Anterior cingulate cortex (tissue), 58 donors: Measurements from ENCODE around the gene YTHDC1.
"Not testable (repeated sequence)": the region's sequence is repeated elsewhere in the genome, so short reads cannot be mapped to it uniquely, and the experiment has no call there.

ENCODE experiments used
- DNase-seq, 58 donors: peaks; one replicate each; lab custom pipeline; 2025; lab: John Stamatoyannopoulos, UW

The YTHDC1 gene

GRCh38 chr4:68349649-68350360, at the start of gene YTHDC1:
YTHDC1 (minus strand) TSS chr4:68350090; CDS start chr4:68349753, 337 bp downstream.
- peak; percentile 55 to 97 (median 92) for DNase-seq

GRCh38 chr4:68399306-68399705, 49.4 kb upstream of the YTHDC1 start:
- DNase-seq, result no peak

- no peak for DNase-seq
Measured at GRCh38 chr4:68396756-68397155, 46.9 kb upstream of the YTHDC1 start.

GRCh38 chr4:68391436-68391835, 41.5 kb upstream of the YTHDC1 start:
- DNase-seq, result no peak

GRCh38 chr4:68390205-68390935, 40.5 kb upstream of the YTHDC1 start:
- DNase-seq, result no peak

- DNase-seq, result not testable (repeated sequence)
Measured at GRCh38 chr4:68389386-68389913, 39.6 kb upstream of the YTHDC1 start.

GRCh38 chr4:68388347-68388865, 38.5 kb upstream of the YTHDC1 start:
- DNase-seq, result no peak

GRCh38 chr4:68385267-68385666, 35.4 kb upstream of the YTHDC1 start:
- no peak for DNase-seq

- no peak for DNase-seq
Measured at GRCh38 chr4:68383115-68383514, 33.2 kb upstream of the YTHDC1 start.

- DNase-seq, result no peak
Measured at GRCh38 chr4:68378226-68378625, 28.3 kb upstream of the YTHDC1 start.

- peak in 37 of 58 donors; percentile 1 to 74 (median 12) for DNase-seq
Measured at GRCh38 chr4:68375667-68376559, 26.0 kb upstream of the YTHDC1 start.

- peak in 57 of 58 donors; percentile 17 to 93 (median 73) for DNase-seq
Measured at GRCh38 chr4:68373513-68373912, 23.6 kb upstream of the YTHDC1 start.

GRCh38 chr4:68372588-68372987, 22.7 kb upstream of the YTHDC1 start:
- DNase-seq, result no peak

GRCh38 chr4:68369142-68369805, 19.4 kb upstream of the YTHDC1 start:
- DNase-seq, result no peak

GRCh38 chr4:68368691-68369131, 18.8 kb upstream of the YTHDC1 start:
- no peak for DNase-seq

GRCh38 chr4:68367835-68368234, 17.9 kb upstream of the YTHDC1 start:
- no peak for DNase-seq

GRCh38 chr4:68366600-68366999, 16.7 kb upstream of the YTHDC1 start:
- no peak for DNase-seq

- no peak for DNase-seq
Measured at GRCh38 chr4:68365068-68365467, 15.2 kb upstream of the YTHDC1 start.

- DNase-seq, result no peak
Measured at GRCh38 chr4:68361146-68361589, 11.3 kb upstream of the YTHDC1 start.
